IMR-90 (cell line): Measurements from ENCODE around the gene PATJ.

ENCODE experiments used
- CEBPB ChIP-seq: IDR thresholded peaks from 2 replicates; pipeline ENCODE4 v1.6.1; 2012; ENCODE audit warnings: low read depth, low read length, improper control_type of control experiment
- MAFK ChIP-seq: IDR thresholded peaks from 2 replicates; pipeline ENCODE4 v1.6.1; 2012; ENCODE audit warnings: low read depth, low read length, improper control_type of control experiment
- MAZ ChIP-seq: IDR thresholded peaks from 2 replicates; pipeline ENCODE4 v1.6.1; 2012; ENCODE audit warnings: low read depth, mild to moderate bottlenecking, low read length, improper control_type of control experiment, moderate library complexity, borderline replicate concordance
- POLR2A ChIP-seq: IDR thresholded peaks from 2 replicates; pipeline ENCODE4 v1.6.1; 2012; ENCODE audit warnings: mild to moderate bottlenecking, low read depth, low read length
- RAD21 ChIP-seq: IDR thresholded peaks from 2 replicates; pipeline ENCODE4 v1.6.1; 2012; ENCODE audit warnings: low read length, improper control_type of control experiment
- RFX5 ChIP-seq: IDR thresholded peaks from 2 replicates; pipeline ENCODE4 v1.8.0; 2012; ENCODE audit warnings: low read depth, mild to moderate bottlenecking, low read length, moderate library complexity
- TF ChIP-seq, protein P1 (sequence below): conservative IDR thresholded peaks from 2 replicates; pipeline ENCODE4 v1.5.1; 2012; ENCODE audit warnings: mild to moderate bottlenecking, low read depth, low read length, improper control_type of control experiment
- TF ChIP-seq, protein P2 (sequence below): fragments of 150-350 bp; IDR thresholded peaks from 2 replicates; pipeline ENCODE4 v1.6.1; 2017; ENCODE audit warnings: mild to moderate bottlenecking, antibody characterized with exemption, low read length, low read depth
- TF ChIP-seq, protein P3 (sequence below): fragments of 150-350 bp; IDR thresholded peaks from 2 replicates; pipeline ENCODE4 v1.6.1; 2016; ENCODE audit warnings: low read depth, mild to moderate bottlenecking, low read length, moderate library complexity, borderline replicate concordance

DNA sequence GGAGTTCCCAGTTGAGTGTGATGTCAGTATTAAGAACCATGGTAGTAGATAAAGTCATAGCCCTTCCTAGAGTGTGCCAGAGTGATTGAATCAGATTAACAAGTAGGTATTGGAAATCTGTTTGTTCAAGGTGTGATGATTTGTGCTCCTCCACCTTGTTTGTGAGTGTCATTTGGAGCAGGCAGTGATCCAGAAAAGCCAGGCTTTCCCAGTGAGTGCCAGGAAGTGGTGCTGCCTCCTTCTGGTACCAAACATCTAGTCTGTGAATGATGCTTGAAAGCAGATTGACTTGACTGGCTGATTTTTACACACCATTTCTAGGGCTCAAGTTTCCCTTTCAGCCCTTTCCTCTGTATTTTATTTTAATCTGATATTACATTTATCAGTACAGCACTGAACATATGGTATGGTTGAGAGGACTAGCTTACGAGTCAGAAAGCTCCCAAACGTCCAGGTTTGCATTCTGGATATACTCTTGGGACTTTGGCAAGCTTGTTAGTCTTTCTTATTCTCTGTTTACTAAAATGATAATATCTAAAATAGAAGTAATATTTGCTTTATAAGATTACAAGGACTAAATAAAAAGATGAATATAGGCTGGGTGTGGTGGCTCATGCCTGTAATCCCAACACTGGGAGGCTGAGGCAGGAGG lies 100.7 kb downstream of the PATJ start:
- TF ChIP-seq, protein P1, sequence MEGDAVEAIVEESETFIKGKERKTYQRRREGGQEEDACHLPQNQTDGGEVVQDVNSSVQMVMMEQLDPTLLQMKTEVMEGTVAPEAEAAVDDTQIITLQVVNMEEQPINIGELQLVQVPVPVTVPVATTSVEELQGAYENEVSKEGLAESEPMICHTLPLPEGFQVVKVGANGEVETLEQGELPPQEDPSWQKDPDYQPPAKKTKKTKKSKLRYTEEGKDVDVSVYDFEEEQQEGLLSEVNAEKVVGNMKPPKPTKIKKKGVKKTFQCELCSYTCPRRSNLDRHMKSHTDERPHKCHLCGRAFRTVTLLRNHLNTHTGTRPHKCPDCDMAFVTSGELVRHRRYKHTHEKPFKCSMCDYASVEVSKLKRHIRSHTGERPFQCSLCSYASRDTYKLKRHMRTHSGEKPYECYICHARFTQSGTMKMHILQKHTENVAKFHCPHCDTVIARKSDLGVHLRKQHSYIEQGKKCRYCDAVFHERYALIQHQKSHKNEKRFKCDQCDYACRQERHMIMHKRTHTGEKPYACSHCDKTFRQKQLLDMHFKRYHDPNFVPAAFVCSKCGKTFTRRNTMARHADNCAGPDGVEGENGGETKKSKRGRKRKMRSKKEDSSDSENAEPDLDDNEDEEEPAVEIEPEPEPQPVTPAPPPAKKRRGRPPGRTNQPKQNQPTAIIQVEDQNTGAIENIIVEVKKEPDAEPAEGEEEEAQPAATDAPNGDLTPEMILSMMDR = 0 out of 2 replicates have a peak, but pooled peaks have one; percentile 18
- no peak for TF ChIP-seq POLR2A
- TF ChIP-seq, protein P2, sequence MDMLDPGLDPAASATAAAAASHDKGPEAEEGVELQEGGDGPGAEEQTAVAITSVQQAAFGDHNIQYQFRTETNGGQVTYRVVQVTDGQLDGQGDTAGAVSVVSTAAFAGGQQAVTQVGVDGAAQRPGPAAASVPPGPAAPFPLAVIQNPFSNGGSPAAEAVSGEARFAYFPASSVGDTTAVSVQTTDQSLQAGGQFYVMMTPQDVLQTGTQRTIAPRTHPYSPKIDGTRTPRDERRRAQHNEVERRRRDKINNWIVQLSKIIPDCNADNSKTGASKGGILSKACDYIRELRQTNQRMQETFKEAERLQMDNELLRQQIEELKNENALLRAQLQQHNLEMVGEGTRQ = no peak
- TF ChIP-seq MAZ = no peak
- TF ChIP-seq RFX5 = no peak
- no peak for TF ChIP-seq MAFK
- TF ChIP-seq, protein P3, sequence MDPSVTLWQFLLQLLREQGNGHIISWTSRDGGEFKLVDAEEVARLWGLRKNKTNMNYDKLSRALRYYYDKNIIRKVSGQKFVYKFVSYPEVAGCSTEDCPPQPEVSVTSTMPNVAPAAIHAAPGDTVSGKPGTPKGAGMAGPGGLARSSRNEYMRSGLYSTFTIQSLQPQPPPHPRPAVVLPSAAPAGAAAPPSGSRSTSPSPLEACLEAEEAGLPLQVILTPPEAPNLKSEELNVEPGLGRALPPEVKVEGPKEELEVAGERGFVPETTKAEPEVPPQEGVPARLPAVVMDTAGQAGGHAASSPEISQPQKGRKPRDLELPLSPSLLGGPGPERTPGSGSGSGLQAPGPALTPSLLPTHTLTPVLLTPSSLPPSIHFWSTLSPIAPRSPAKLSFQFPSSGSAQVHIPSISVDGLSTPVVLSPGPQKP = no peak
- no peak for TF ChIP-seq CEBPB
- TF ChIP-seq RAD21 = no peak
